Esophagus muscularis mucosa (tissue), 4 donors: Measurements from ENCODE around the gene PRKAG2. TPM values are rescaled to one million over a fixed set of nuclear protein-coding genes. Genes with fewer than 3 reads are reported as not detected.

Source experiments
- DNase-seq: peaks from one replicate; pipeline ENCODE4 v3.0.0-alpha.2; 2017; ENCODE audit errors: extremely low spot score
- H3K27ac ChIP-seq, 4 donors: fragments of 200-600 bp; sonication (generic); replicated peaks in 1 of 4; 1 replicate in 3 of 4; 2 replicates in 1 of 4; pipeline ENCODE4 v1.5.1; 2016 to 2019; ENCODE audit warnings: mild to moderate bottlenecking in 1 of 4
- H3K27me3 ChIP-seq, 4 donors: fragments of 200-600 bp; sonication (generic); one replicate each; pipeline versions ENCODE4 v1.5.1 to v1.6.0; 2016 to 2019
- H3K36me3 ChIP-seq, 4 donors: fragments of 200-600 bp; sonication (generic); one replicate each; pipeline ENCODE4 v1.5.1; 2016 to 2019
- H3K4me1 ChIP-seq, 4 donors: fragments of 200-600 bp; sonication (generic); one replicate each; pipeline ENCODE4 v1.5.1; 2016 to 2019
- H3K4me3 ChIP-seq, 4 donors: fragments of 200-600 bp; sonication (generic); 1 replicate in 2 of 4; 2 replicates in 2 of 4; pipeline ENCODE4 v1.5.1; 2016 to 2019; ENCODE audit warnings: mild to moderate bottlenecking in 4 of 4, moderate library complexity in 1 of 4
- H3K9me3 ChIP-seq, 4 donors: fragments of 200-600 bp; sonication (generic); 1 replicate in 3 of 4; 2 replicates in 1 of 4; pipeline ENCODE4 v1.5.1; 2016 to 2019
- EP300 ChIP-seq: sonication (generic); formaldehyde crosslinking; IDR thresholded peaks from one replicate; pipeline ENCODE4 v1.6.1; 2017; ENCODE audit warnings: antibody characterized with exemption
- POLR2A ChIP-seq: fragments of 450-650 bp; IDR thresholded peaks from one replicate; pipeline ENCODE4 v1.6.1; 2017; ENCODE audit warnings: antibody characterized with exemption, moderate library complexity, mild to moderate bottlenecking, low read depth
- POLR2AphosphoS5 ChIP-seq, 2 donors: sonication (generic); formaldehyde crosslinking; IDR thresholded peaks; one replicate each; pipeline ENCODE4 v1.6.1; 2017; ENCODE audit warnings: antibody characterized with exemption in 2 of 2
- WGBS: methylation state at CpG from one replicate; pipeline ENCODE4 v1.1.5; 2018; 5-methylcytosine and 5-hydroxymethylcytosine counted together
- intact Hi-C: fragments of 100-400 bp; cut with DNase I; formaldehyde crosslinking; loops from one replicate; pipeline ENCODE4 v1.15.1; 2023
- total RNA-seq, 4 donors: library from RNA; depleted of rRNA; stranded (reverse); fragments of >200 nt; gene quantifications; one replicate each; pipeline versions ENCODE4 v1.1.0 to v1.2.1, GENCODE V29; 2016
- TF ChIP-seq, protein P1 (sequence below), 3 experiments: fragments of 200-600 bp in 2 of 3; fragments of 450-650 bp in 1 of 3; sonication (generic) in 2 of 3; IDR thresholded peaks; one replicate each; pipeline ENCODE4 v1.5.1; 2017 to 2019; ENCODE audit warnings: antibody characterized with exemption in 3 of 3, mild to moderate bottlenecking in 2 of 3, moderate library complexity in 1 of 3

Gene PRKAG2
- total RNA-seq, 4 donors from 2014 or later: 51.3 to 97.2 (median 77.5) TPM

- H3K27me3 ChIP-seq: no peaks in the 10 kb centered on the region
- DNase-seq: no peak
- peak overlapping the region in 2 of 4 donors; percentile 3 to 4 for H3K4me3 ChIP-seq
- 63% methylated on average over 6 of the region's 6 CpGs for WGBS
- intact Hi-C loops: no loop called here
- TF ChIP-seq POLR2AphosphoS5 (IDR thresholded peaks at IDR 0.05): no peak
- TF ChIP-seq, protein P1, sequence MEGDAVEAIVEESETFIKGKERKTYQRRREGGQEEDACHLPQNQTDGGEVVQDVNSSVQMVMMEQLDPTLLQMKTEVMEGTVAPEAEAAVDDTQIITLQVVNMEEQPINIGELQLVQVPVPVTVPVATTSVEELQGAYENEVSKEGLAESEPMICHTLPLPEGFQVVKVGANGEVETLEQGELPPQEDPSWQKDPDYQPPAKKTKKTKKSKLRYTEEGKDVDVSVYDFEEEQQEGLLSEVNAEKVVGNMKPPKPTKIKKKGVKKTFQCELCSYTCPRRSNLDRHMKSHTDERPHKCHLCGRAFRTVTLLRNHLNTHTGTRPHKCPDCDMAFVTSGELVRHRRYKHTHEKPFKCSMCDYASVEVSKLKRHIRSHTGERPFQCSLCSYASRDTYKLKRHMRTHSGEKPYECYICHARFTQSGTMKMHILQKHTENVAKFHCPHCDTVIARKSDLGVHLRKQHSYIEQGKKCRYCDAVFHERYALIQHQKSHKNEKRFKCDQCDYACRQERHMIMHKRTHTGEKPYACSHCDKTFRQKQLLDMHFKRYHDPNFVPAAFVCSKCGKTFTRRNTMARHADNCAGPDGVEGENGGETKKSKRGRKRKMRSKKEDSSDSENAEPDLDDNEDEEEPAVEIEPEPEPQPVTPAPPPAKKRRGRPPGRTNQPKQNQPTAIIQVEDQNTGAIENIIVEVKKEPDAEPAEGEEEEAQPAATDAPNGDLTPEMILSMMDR (IDR thresholded peaks at IDR 0.05): no peak
- TF ChIP-seq EP300: no peak
- TF ChIP-seq POLR2A: no peak
- H3K27ac ChIP-seq: peak overlapping the region in 3 of 4 donors; percentile 40 to 74 (median 63)
- H3K9me3 ChIP-seq: no peaks in the 10 kb centered on the region
- H3K36me3 ChIP-seq: no peaks in the 10 kb centered on the region
- peaks cover 26 to 56% (median 36%) of the 10 kb centered on the region in 4 donors for H3K4me1 ChIP-seq
These were observed 7.8 kb downstream of the PRKAG2 start for GRCh38 chr7:151869109-151869428.

- Histone ChIP-seq H3K4me1 (peaks cover 26 to 57% (median 36%) of the 10 kb centered on the region in 4 donors), H3K27ac (peak overlapping the region; percentile 40 to 74 (median 56)), H3K4me3 (peak overlapping the region in 3 of 4 donors; percentile 3 to 12 (median 4)), H3K36me3 (no peaks in the 10 kb centered on the region), H3K27me3 (no peaks in the 10 kb centered on the region), H3K9me3 (no peaks in the 10 kb centered on the region)
- 28% methylated on average over 23 of the region's 23 CpGs for WGBS
- TF ChIP-seq, protein P1 (IDR thresholded peaks at IDR 0.05): no peak
- intact Hi-C loops: no loop called here
- no peak for DNase-seq
These were observed 8.4 kb downstream of the PRKAG2 start for GRCh38 chr7:151868396-151869108.

- WGBS: 72% methylated on average over 6 of the region's 6 CpGs
These were observed 9.0 kb downstream of the PRKAG2 start for GRCh38 chr7:151867912-151868311.

GRCh38 chr7:151866761-151867655, 9.9 kb downstream of the PRKAG2 start:
- Histone ChIP-seq H3K27me3 (no peaks in the 10 kb centered on the region), H3K9me3 (no peaks in the 10 kb centered on the region), H3K4me3 (no peak overlapping the region), H3K4me1 (peaks cover 26 to 57% (median 36%) of the 10 kb centered on the region in 4 donors), H3K36me3 (no peaks in the 10 kb centered on the region), H3K27ac (peak overlapping the region in 1 of 4 donors; percentile 63)
- DNase-seq: no peak
- TF ChIP-seq EP300: no peak
- TF ChIP-seq, protein P1 (IDR thresholded peaks at IDR 0.05): no peak
- TF ChIP-seq POLR2A: no peak
- TF ChIP-seq POLR2AphosphoS5 (IDR thresholded peaks at IDR 0.05): no peak
- intact Hi-C loops: no loop called here
- WGBS: 79% methylated on average over 16 of the region's 18 CpGs

More at GRCh38 chr7:151867912-151868311, 9.0 kb downstream of the PRKAG2 start:
- no peaks in the 10 kb centered on the region for H3K9me3 ChIP-seq
- intact Hi-C loops: no loop called here
- peaks cover 26 to 57% (median 36%) of the 10 kb centered on the region in 4 donors for H3K4me1 ChIP-seq
- no peak for DNase-seq
- peak overlapping the region; percentile 40 to 74 (median 56) for H3K27ac ChIP-seq
- H3K27me3 ChIP-seq: no peaks in the 10 kb centered on the region
- H3K36me3 ChIP-seq: no peaks in the 10 kb centered on the region
- H3K4me3 ChIP-seq: peak overlapping the region in 1 of 4 donors; percentile 12
- TF ChIP-seq, protein P1 (IDR thresholded peaks at IDR 0.05): no peak
- TF ChIP-seq POLR2A (no peak), EP300 (no peak), POLR2AphosphoS5 (IDR thresholded peaks at IDR 0.05) (peak in 1 of 2 donors; percentile 8)
